HG03520 (cell line): ENCODE data around the gene MAST2.

ENCODE experiments used
- ATAC-seq: cut with Tn5 transposase; IDR thresholded peaks from one replicate; pipeline ENCODE4 v1.9.1; 2021; ENCODE audit warnings: mild to moderate bottlenecking, moderate library complexity; ENCODE audit not compliant: unreplicated experiment

The MAST2 gene

GRCh38 chr1:45803299-45803780 is at the start of gene MAST2:
TSS of gene MAST2 (plus strand) at chr1:45803612. CDS start at chr1:45803896, 284 bp downstream.
- peak; percentile 87 for ATAC-seq

GRCh38 chr1:45755697-45756096 is 47.7 kb upstream of the MAST2 start:
- ATAC-seq, result no peak

DNA sequence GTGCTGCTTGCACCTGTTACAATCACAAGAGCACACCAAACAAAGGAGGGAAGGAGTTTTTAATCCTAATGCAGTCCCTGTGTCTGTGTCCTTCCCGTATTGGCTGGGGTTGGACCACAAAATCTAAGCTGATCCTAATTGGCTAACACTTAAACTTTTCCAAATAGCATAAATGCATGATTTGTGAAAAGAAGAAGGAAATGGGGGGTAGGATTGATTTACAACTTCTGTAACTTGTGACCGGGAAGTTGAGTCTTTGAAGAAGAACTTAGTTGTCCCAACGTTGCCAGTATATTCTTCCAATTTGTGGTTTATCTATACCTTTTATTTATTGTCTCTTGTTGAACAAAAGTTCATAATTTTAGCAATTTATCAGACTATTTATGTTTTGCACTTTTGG is 41.1 kb upstream of the MAST2 start:
- ATAC-seq, result no peak

- no peak for ATAC-seq
These were observed 37.2 kb upstream of the MAST2 start for GRCh38 chr1:45765999-45766792.

DNA sequence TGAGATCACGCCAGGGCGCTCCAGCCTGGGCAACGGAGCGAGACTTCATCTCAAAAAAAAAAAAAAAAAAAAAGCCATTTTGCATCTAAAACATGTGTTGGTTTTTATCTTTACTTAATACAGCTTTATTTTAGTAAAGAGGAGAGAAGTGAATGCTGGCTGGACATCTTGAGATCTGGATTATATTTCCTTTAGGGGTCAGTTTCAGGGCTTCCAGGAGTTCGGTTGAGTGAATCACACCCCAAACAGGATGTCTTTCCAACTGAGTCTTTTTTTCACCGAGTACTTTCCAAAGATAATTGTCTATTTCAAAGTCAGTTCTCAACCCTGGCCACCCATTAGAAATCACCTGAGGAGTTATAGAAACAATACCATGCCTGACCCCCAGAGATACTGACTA is 36.4 kb upstream of the MAST2 start:
- no peak for ATAC-seq

DNA sequence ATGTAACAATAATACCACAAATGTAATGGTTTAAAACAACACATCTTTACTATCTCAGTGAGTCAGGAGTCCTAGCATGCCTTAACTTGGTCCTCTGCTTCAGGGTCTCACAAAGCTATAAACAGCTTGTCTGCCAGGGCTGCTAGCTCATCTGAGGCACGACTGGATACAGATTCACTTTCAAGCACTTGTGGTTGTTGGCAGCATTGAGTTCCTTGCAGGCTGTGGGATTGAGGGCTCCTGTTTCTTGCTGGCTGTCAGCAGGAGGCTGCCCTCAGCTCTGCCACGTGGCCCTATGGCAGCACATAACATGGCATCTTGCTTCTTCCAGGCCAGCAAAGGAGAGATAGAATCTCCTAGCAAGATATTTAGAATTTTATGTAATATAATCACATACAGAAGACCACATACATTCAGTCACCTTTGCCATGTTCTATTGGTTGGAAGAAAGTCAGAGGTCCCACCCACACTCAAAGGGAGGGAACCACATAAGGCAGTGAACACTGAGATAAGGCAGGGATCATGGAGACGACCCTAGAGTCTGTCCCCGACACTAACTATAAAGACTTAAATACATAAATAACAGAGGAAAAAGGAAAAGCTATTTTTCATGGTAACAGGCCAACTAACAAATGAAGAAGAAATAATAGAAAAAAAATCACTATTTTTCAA is 34.0 kb upstream of the MAST2 start:
- no peak for ATAC-seq

- no peak for ATAC-seq
These were observed 30.4 kb upstream of the MAST2 start for GRCh38 chr1:45772971-45773370.

DNA sequence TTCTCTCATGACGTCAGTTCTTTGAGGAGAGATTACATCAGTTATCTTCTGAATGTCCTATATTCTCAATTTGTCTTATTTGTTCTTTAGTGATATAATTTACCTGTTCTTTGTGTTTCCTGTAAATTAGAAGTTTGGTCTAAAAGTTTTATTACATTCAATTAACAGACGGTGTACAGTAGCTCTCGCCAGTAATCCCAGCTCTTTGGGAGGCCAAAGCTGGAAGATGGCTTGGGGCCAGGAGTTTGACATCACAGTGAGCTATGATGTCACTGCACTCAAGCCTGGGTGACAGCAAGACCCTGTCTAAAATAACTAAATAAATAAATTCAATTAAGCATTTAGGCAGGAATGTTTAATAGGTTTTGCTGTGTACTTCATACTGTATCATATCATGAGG is 27.6 kb upstream of the MAST2 start:
- no peak for ATAC-seq

GRCh38 chr1:45785583-45785982 is 17.8 kb upstream of the MAST2 start:
- ATAC-seq, result no peak

DNA sequence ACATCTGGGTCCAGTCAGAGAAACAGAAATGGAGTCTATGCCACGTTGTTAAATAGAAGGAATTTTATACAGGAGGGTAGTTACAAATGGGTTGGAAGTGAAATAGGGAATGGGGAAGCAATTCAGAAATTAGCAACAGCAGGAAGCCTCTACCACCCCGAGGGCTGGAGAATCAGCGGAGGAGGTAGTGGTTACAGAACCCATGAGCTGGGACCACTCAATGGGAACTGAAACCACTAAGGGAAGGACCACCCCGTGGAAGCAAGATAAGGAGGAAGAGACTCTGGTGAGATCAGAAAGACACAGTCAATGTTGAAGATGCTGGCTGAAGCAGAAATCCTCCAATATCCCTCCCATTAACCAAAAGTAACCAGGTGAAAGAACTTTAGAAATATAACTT is 15.5 kb upstream of the MAST2 start:
- no peak for ATAC-seq

GRCh38 chr1:45789601-45790000 is 13.8 kb upstream of the MAST2 start:
- no peak for ATAC-seq

- ATAC-seq, result no peak
These were observed 10.7 kb upstream of the MAST2 start for GRCh38 chr1:45792744-45793143.

GRCh38 chr1:45793942-45794604 is 9.3 kb upstream of the MAST2 start:
- ATAC-seq, result no peak

DNA sequence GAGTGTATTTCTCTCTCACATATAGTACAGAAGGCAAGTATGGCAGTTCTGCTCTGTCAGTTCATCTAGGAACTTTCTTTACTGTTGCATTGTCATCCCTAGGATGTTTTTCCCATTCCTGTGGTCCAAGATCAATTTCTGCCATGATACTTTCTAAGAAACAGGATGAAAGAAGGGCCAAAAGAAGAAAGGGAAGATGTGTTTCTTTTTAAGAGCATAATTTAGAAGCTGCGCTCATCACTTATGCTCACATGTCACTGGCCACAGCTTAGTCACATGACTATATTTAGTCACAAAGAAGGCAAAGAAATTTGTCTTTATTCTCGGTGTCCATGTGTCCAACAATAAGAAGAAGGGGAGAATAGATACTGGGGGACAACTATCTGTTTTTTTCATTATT is 7.0 kb upstream of the MAST2 start:
- no peak for ATAC-seq

- ATAC-seq, result no peak
These were observed 6.5 kb upstream of the MAST2 start for GRCh38 chr1:45796946-45797345.

- no peak for ATAC-seq
These were observed 2.5 kb upstream of the MAST2 start for GRCh38 chr1:45800899-45801298.

DNA sequence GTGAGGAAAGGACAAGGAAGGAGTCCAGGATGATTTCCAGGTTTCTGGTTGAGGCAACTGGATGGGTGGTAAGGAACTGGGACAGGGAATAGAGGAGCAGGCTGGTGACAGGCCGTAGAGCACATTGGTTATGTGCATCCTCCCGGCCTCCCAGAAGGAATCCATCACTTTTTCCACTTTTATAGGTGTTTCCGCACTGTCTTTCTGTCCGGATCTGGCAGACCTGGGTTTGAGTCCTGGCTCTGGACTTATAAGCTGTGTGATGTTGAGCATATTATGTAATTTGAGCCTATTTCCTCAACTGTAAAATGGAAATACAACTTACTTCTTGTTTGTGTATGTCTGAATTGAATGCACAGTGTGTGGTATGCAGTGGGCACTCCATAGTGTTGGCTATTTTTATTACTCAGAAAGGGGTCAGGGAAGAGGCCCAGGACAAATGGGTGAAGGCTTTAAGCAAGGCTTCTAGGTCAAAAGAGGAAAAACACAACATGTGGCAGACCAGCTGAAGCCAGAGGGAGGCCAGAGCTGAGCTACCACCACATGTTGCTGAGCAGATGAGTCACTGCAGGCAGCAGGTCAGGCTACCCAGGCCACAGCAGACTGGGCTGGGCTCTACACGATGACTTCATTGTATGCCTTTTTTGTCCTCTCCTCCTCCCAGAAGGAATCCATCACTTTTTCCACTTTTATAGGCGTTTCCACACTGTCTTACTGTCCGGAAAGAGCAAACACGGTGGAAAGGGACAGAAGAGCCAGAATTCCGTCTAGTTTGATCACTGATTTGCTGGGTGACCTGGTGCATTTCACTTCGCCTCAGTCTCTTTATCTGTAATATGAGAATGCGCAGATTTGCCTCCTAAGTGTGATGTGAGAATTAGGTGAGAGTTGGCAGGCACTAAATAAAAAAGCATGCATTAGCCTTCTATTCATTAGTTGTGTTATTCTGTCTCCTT is 791 bp upstream of the MAST2 start:
- no peak for ATAC-seq

- ATAC-seq, result peak; percentile 5
These were observed 613 bp downstream of the MAST2 start for GRCh38 chr1:45803781-45804668.

DNA sequence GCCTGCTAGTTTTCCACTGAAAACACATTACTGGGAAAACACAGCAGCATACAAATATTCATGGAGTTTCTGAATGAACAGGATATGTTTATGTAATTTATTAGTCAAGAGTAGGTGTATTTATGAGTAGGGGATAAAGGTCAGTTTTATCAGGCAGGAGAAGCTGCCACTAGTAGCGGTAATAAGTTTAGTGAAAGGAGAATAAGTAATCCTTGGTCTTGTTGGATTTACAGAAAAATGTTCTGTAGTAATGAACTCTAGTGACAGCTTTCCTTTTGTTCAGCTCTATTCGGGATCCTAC is 1.2 kb downstream of the MAST2 start:
- ATAC-seq, result no peak

DNA sequence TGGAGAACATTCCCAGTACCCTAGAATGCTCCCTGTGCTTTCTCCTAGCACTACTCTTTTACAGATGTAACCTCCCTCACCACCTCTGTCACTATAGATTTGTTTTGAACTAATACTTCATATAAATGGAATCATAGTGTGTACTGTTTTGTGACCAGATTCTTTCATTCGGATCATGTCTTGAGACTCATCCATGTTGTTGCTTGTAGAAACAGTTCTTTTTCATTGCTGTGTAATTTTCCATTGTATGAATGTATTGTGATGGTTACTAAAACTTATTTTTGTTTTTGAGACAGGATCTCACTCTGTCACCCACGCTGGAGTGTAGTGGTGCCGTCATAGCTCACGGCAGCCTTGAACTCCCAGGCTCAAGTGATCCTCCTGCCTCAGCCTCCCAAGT is 2.7 kb downstream of the MAST2 start:
- no peak for ATAC-seq
